NCI-H2196 (cell line): ENCODE measurements around the gene CRNKL1.
A peak's percentile ranks its signal among the peaks of the same experiment; 100 is the strongest.

Experiments
- DNase-seq: peaks from one replicate; lab custom pipeline; 2025; ENCODE audit not compliant: unreplicated experiment; lab: John Stamatoyannopoulos, UW

CRNKL1 gene

GRCh38 chr20:20063941-20064702, 11.9 kb upstream of the CRNKL1 start:
- no peak for DNase-seq

- no peak for DNase-seq
These were observed 8.2 kb upstream of the CRNKL1 start for GRCh38 chr20:20060234-20060998.

- no peak for DNase-seq
These were observed 546 bp downstream of the CRNKL1 start for GRCh38 chr20:20051767-20052073.

- DNase-seq = no peak
These were observed 12.4 kb downstream of the CRNKL1 start for GRCh38 chr20:20039752-20040387.

GRCh38 chr20:20038586-20038985, 13.7 kb downstream of the CRNKL1 start:
- no peak for DNase-seq

- no peak for DNase-seq
These were observed 14.3 kb downstream of the CRNKL1 start for GRCh38 chr20:20037960-20038359.

- DNase-seq = no peak
These were observed 15.5 kb downstream of the CRNKL1 start for GRCh38 chr20:20036756-20037155.

- DNase-seq = no peak
These were observed 17.8 kb downstream of the CRNKL1 start for GRCh38 chr20:20034486-20034885.

- DNase-seq = no peak
These were observed 20.5 kb downstream of the CRNKL1 start for GRCh38 chr20:20031790-20032189.

GRCh38 chr20:20027284-20027683, 25.0 kb downstream of the CRNKL1 start:
- DNase-seq = no peak

GRCh38 chr20:20024942-20025341, 27.3 kb downstream of the CRNKL1 start:
- no peak for DNase-seq

- no peak for DNase-seq
These were observed 28.9 kb downstream of the CRNKL1 start for GRCh38 chr20:20023395-20023794.

- no peak for DNase-seq
These were observed 29.8 kb downstream of the CRNKL1 start for GRCh38 chr20:20022498-20022897.

GRCh38 chr20:20021835-20022234, 30.4 kb downstream of the CRNKL1 start:
- no peak for DNase-seq

GRCh38 chr20:20020908-20021307, 31.4 kb downstream of the CRNKL1 start:
- DNase-seq = no peak

- peak; percentile 28 for DNase-seq
These were observed 33.1 kb downstream of the CRNKL1 start for GRCh38 chr20:20019123-20019522.

GRCh38 chr20:20018366-20018765, 33.9 kb downstream of the CRNKL1 start:
- DNase-seq = no peak

- no peak for DNase-seq
These were observed 34.5 kb downstream of the CRNKL1 start for GRCh38 chr20:20017844-20018185.

GRCh38 chr20:20017001-20017843, 35.0 kb downstream of the CRNKL1 start, which contains the start of gene NAA20:
Gene NAA20, plus strand, starts transcription at chr20:20017362. Its CDS starts 35 bp downstream, at chr20:20017397.
- DNase-seq = peak; percentile 93

GRCh38 chr20:20014659-20015058, 37.6 kb downstream of the CRNKL1 start:
- no peak for DNase-seq

- DNase-seq = no peak
These were observed 39.7 kb downstream of the CRNKL1 start for GRCh38 chr20:20012541-20012940.
